ENCODE measurements around the gene TIMM13. TPM values are rescaled to one million over a fixed set of nuclear protein-coding genes. Genes with fewer than 3 reads are reported as not detected.

TIMM13 gene
- polyA plus RNA-seq, 1 donor from 2014 or later: 69.1 TPM

GRCh38 chr19:2443785-2444182, 16.4 kb upstream of the TIMM13 start:
- H3K4me3 Mint-ChIP-seq: no peak overlapping the region
- no peaks in the 10 kb centered on the region for H3K27me3 Mint-ChIP-seq
- no peaks in the 10 kb centered on the region for H3K9me3 Mint-ChIP-seq
- H3K27ac Mint-ChIP-seq: peak overlapping the region in 1 of 3 donors; percentile 35
- peaks cover 3% of the 10 kb centered on the region for H3K36me3 Mint-ChIP-seq
- H3K4me1 Mint-ChIP-seq: peaks cover 4 to 5% (median 5%) of the 10 kb centered on the region in 3 donors

DNA sequence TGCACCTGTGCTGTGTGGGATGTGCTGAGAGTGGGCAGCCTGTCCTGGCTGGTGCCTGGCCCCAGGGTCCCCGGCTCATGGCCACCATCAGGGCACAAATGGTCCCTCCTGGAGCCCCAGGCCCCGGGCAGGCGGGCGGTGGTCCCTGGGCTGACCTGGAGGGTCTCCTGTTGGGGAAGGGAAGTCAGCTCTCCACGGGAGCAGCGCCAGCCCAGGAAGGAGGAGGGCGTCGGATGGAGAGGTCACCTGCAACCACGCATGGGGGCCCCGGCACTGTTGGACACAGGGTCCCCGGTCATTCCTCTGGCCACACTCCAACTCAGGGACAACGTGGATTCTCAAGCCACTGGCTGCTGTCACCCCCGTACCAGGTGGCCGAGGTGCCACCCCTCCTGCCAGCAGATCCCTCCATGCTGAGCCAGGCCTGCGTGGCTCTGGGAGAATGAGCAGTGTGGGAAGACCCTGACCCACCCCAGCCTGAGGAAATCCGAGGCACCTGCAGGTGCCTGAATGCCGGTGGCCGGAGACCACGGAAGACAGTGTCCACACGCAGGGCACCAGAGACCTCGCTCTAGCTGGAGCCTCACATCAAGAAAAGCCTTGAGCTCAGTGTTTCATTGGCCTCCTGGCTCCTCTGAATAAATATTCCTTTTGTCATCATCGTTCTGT, 15.9 kb upstream of the TIMM13 start:
- peaks cover 3% of the 10 kb centered on the region for H3K36me3 Mint-ChIP-seq
- no peaks in the 10 kb centered on the region for H3K9me3 Mint-ChIP-seq
- no peak overlapping the region for H3K4me3 Mint-ChIP-seq
- H3K4me1 Mint-ChIP-seq: peaks cover 4 to 5% (median 5%) of the 10 kb centered on the region in 3 donors
- no peaks in the 10 kb centered on the region for H3K27me3 Mint-ChIP-seq
- H3K27ac Mint-ChIP-seq: peak overlapping the region in 1 of 3 donors; percentile 35

GRCh38 chr19:2441096-2441752, 13.8 kb upstream of the TIMM13 start:
- Mint-ChIP-seq H3K27ac (no peak overlapping the region), H3K4me3 (no peak overlapping the region), H3K9me3 (no peaks in the 10 kb centered on the region), H3K27me3 (no peaks in the 10 kb centered on the region), H3K4me1 (peaks cover 0 to under 1% (median 0%) of the 10 kb centered on the region in 3 donors), H3K36me3 (peaks cover 6% of the 10 kb centered on the region)

DNA sequence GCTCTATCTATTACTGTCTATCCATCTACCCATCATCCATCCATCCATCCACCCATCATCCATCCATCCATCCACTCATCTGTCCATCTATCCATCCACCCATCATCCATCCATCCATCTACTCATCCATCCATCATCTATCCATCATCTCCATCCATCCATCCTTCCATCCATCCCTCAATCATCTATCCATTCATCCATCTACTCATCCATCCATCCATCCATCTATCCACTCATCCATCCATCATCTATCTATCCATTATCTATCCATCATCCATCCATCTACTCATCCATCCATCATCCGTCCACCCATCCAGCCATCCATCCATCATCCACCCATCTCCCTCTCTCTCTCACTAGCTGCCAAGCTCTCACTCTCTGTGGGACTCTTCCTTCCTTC, 13.1 kb upstream of the TIMM13 start:
- Mint-ChIP-seq H3K27me3 (no peaks in the 10 kb centered on the region), H3K4me1 (no peaks in the 10 kb centered on the region), H3K4me3 (no peak overlapping the region), H3K27ac (no peak overlapping the region), H3K9me3 (no peaks in the 10 kb centered on the region), H3K36me3 (peaks cover 6% of the 10 kb centered on the region)

GRCh38 chr19:2438178-2438577, 10.8 kb upstream of the TIMM13 start:
- no peaks in the 10 kb centered on the region for H3K4me1 Mint-ChIP-seq
- no peak overlapping the region for H3K27ac Mint-ChIP-seq
- no peaks in the 10 kb centered on the region for H3K9me3 Mint-ChIP-seq
- peaks cover 7% of the 10 kb centered on the region for H3K36me3 Mint-ChIP-seq
- no peaks in the 10 kb centered on the region for H3K27me3 Mint-ChIP-seq
- H3K4me3 Mint-ChIP-seq: no peak overlapping the region

DNA sequence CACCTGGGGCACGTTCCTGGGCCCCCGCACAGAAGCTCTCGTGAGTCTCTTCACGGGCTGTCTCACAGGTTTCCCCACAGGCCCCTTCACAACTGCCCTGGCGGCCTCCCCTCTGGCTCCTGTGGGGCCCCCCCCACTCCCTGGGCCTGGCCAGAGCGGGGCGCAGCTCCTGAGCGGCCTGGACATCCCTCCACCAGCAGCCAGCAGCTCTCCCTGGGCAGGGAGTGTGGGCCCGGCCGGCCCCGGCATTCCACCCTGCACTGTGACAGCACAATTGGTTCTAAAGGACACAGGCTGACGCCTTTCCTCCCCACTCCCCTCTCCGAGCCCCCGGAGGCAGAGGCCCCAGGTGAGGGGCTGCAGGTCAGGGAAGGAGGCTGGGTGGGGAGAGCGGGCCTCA, 9.5 kb upstream of the TIMM13 start:
- Mint-ChIP-seq H3K36me3 (peaks cover 7% of the 10 kb centered on the region), H3K4me3 (no peak overlapping the region), H3K4me1 (no peaks in the 10 kb centered on the region), H3K27ac (no peak overlapping the region), H3K9me3 (no peaks in the 10 kb centered on the region), H3K27me3 (no peaks in the 10 kb centered on the region)

DNA sequence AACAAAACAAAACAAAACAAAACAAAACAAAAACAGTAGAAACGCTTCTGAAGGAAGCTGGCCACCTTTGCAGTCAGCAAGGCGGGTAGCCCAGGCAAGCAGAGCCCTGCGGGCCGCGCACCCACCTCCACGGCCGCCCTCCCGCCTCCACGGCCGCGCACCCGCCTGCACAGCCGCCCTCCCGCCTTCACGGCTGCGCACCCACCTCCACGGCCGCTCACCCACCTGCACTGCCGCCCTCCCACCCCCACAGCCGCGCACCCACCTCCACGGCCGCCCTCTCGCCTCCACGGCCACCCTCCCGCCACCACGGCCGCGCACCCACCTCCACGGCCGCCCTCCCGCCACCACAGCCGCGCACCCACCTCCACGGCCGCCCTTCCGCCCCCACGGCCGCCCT, 9.0 kb upstream of the TIMM13 start:
- Mint-ChIP-seq H3K4me1 (no peaks in the 10 kb centered on the region), H3K9me3 (no peaks in the 10 kb centered on the region), H3K27ac (no peak overlapping the region), H3K27me3 (no peaks in the 10 kb centered on the region), H3K4me3 (no peak overlapping the region), H3K36me3 (peaks cover 7% of the 10 kb centered on the region)

DNA sequence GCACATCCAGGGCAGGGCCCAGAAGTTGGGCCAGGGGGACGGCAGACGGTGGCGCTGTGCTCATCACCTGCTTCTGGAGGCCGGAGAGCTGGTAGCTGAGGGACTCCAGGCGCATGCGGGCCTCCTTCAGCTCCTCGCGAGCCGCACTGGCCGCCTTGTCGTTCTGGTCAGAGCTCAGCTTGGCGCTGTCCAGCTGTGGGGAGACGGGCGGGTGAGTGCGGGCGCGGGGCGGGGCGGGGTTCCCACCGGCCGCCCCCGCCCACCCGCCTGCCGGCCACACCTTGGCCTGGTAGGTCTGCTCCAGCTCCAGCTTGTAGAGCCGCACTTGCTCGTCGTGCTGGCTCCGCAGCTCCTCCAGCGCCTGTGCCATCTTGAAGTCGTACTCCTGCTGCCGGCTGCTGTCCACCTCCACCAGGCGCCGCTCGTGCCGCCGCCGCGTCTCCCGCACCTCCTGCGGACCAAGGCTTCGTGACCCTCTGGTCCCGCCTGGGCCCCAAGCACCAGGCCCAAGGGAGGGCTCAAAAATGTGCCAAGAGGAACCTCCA, 7.4 kb upstream of the TIMM13 start:
- Mint-ChIP-seq H3K36me3 (peaks cover 5% of the 10 kb centered on the region), H3K4me3 (no peak overlapping the region), H3K27ac (peak overlapping the region in 1 of 3 donors; percentile 88), H3K4me1 (no peaks in the 10 kb centered on the region), H3K27me3 (no peaks in the 10 kb centered on the region), H3K9me3 (no peaks in the 10 kb centered on the region)

DNA sequence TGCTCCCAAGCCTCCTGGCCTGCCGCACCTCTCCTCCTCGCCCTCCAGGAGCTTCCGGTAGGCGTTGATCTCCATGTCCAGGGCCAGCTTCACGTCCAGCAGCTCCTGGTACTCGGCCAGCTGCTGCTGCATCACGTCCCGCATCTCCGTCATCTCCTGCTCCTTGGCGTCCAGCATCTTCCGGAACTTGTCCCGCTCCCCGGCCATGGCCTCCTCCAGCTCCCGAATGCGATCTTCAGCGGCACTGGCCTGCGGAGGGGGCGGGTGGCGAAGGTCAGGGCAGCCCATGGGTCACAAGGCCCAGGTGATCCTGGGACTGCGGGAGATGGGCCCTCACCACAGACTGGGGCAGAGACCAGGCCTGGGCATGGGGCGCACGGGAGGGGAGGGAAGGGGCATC, 6.9 kb upstream of the TIMM13 start:
- Mint-ChIP-seq H3K36me3 (peaks cover 5% of the 10 kb centered on the region), H3K4me3 (no peak overlapping the region), H3K27me3 (no peaks in the 10 kb centered on the region), H3K4me1 (no peaks in the 10 kb centered on the region), H3K27ac (no peak overlapping the region), H3K9me3 (no peaks in the 10 kb centered on the region)

GRCh38 chr19:2433854-2434253, 6.5 kb upstream of the TIMM13 start:
- H3K4me1 Mint-ChIP-seq: no peaks in the 10 kb centered on the region
- no peak overlapping the region for H3K4me3 Mint-ChIP-seq
- peaks cover 5% of the 10 kb centered on the region for H3K36me3 Mint-ChIP-seq
- no peaks in the 10 kb centered on the region for H3K27me3 Mint-ChIP-seq
- H3K27ac Mint-ChIP-seq: peak overlapping the region in 1 of 3 donors; percentile 63
- H3K9me3 Mint-ChIP-seq: no peaks in the 10 kb centered on the region

- H3K27ac Mint-ChIP-seq: peak overlapping the region in 1 of 3 donors; percentile 21
These were observed 4.9 kb upstream of the TIMM13 start for GRCh38 chr19:2432131-2432848.

GRCh38 chr19:2431318-2432055, 4.1 kb upstream of the TIMM13 start:
- H3K27ac Mint-ChIP-seq: peak overlapping the region in 2 of 3 donors; percentile 21 to 71
- H3K9me3 Mint-ChIP-seq: no peaks in the 10 kb centered on the region
- peaks cover 4 to 9% (median 5%) of the 10 kb centered on the region in 3 donors for H3K4me1 Mint-ChIP-seq
- H3K4me3 Mint-ChIP-seq: peak overlapping the region in 1 of 4 donors; percentile 52
- peaks cover 2% of the 10 kb centered on the region for H3K36me3 Mint-ChIP-seq
- H3K27me3 Mint-ChIP-seq: no peaks in the 10 kb centered on the region

More at GRCh38 chr19:2432131-2432848, 4.9 kb upstream of the TIMM13 start:
- Mint-ChIP-seq H3K4me3 (no peak overlapping the region), H3K4me1 (peaks cover 3 to 7% (median 4%) of the 10 kb centered on the region in 3 donors), H3K36me3 (peaks cover 3% of the 10 kb centered on the region), H3K9me3 (no peaks in the 10 kb centered on the region), H3K27me3 (no peaks in the 10 kb centered on the region)

GRCh38 chr19:2429917-2430535, 2.6 kb upstream of the TIMM13 start:
- Mint-ChIP-seq H3K27me3 (no peaks in the 10 kb centered on the region), H3K27ac (peak overlapping the region in 1 of 3 donors; percentile 72), H3K9me3 (no peaks in the 10 kb centered on the region)

More at GRCh38 chr19:2429917-2430535, 2.6 kb upstream of the TIMM13 start:
- Mint-ChIP-seq H3K4me3 (peak overlapping the region in 1 of 4 donors; percentile 52), H3K36me3 (peaks cover 2% of the 10 kb centered on the region), H3K4me1 (peaks cover 6 to 9% (median 6%) of the 10 kb centered on the region in 3 donors)

All from IgD-negative memory B cell (primary cell).